ENCODE measurements around the gene RABAC1. TPM values are rescaled to one million over a fixed set of nuclear protein-coding genes. Genes with fewer than 3 reads are reported as not detected.

Gene RABAC1
- total and polyA plus RNA-seq, 9 of the 15 experiments (the other 6 are each of a cell fraction or from before 2014, with no cell fraction given) = 2.4 to 28.1 (median 9.3) TPM

DNA sequence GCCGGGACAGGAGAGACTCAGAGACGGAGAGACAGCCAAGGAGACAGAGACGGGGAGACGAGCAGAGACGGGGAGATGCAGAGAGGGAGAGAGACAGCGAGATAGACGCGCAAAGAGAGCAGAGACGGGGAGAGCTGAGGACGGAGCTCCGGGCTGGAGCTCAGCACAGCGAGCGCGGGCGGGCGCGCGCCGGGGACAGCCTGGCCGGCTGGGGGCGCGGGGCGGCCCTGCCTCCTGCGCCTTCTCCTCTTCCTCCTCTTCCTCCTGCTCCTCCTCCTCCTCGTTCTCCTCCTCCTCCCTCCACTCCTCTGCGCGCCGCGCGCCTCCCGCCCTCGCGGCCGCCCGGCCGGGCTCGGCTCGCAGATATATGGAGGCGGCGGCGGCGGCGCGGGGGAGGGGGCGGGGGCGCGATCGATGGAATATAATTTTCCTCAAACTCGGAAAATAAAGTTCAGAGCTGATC, 30.9 kb downstream of the RABAC1 start, which contains the start of gene ERFL (continued):
- no peak; the same call in 1 of the 2 replicates for TF ChIP-seq ZFX (CRISPR knock-in tag; IDR thresholded peaks at IDR 0.05)
- peak; percentile 41 for TF ChIP-seq RBM25 (IDR thresholded peaks at IDR 0.05; ENCODE audit: low read depth, low read length, severe bottlenecking)
- peak; percentile 98 for TF ChIP-seq ZNF263 (CRISPR knock-in tag; IDR thresholded peaks at IDR 0.05; ENCODE audit: borderline replicate concordance)
- no peak for TF ChIP-seq ZKSCAN1 (IDR thresholded peaks at IDR 0.05; ENCODE audit: low read depth, low read length)
- TF ChIP-seq, protein P1, sequence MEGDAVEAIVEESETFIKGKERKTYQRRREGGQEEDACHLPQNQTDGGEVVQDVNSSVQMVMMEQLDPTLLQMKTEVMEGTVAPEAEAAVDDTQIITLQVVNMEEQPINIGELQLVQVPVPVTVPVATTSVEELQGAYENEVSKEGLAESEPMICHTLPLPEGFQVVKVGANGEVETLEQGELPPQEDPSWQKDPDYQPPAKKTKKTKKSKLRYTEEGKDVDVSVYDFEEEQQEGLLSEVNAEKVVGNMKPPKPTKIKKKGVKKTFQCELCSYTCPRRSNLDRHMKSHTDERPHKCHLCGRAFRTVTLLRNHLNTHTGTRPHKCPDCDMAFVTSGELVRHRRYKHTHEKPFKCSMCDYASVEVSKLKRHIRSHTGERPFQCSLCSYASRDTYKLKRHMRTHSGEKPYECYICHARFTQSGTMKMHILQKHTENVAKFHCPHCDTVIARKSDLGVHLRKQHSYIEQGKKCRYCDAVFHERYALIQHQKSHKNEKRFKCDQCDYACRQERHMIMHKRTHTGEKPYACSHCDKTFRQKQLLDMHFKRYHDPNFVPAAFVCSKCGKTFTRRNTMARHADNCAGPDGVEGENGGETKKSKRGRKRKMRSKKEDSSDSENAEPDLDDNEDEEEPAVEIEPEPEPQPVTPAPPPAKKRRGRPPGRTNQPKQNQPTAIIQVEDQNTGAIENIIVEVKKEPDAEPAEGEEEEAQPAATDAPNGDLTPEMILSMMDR (IDR thresholded peaks at IDR 0.05 in 2 of 3, conservative IDR thresholded peaks at IDR 0.05 in 1 of 3; ENCODE audit: insufficient read depth in 2 of 3, low read depth in 1 of 3, low read length in 3 of 3) = peak in 2 of 3 experiments; percentile 17 to 18; a peak in 1 of 6 replicates
- TF ChIP-seq, protein P2, sequence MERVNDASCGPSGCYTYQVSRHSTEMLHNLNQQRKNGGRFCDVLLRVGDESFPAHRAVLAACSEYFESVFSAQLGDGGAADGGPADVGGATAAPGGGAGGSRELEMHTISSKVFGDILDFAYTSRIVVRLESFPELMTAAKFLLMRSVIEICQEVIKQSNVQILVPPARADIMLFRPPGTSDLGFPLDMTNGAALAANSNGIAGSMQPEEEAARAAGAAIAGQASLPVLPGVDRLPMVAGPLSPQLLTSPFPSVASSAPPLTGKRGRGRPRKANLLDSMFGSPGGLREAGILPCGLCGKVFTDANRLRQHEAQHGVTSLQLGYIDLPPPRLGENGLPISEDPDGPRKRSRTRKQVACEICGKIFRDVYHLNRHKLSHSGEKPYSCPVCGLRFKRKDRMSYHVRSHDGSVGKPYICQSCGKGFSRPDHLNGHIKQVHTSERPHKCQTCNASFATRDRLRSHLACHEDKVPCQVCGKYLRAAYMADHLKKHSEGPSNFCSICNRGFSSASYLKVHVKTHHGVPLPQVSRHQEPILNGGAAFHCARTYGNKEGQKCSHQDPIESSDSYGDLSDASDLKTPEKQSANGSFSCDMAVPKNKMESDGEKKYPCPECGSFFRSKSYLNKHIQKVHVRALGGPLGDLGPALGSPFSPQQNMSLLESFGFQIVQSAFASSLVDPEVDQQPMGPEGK (CRISPR knock-in tag; IDR thresholded peaks at IDR 0.05; ENCODE audit: borderline replicate concordance) = no peak
- no peak for TF ChIP-seq RBBP5 (IDR thresholded peaks at IDR 0.05; ENCODE audit: borderline replicate concordance, insufficient read depth, low read length, poor library complexity, severe bottlenecking)
- TF ChIP-seq NRF1 (conservative IDR thresholded peaks at IDR 0.05 in 1 of 2, IDR thresholded peaks at IDR 0.05 in 1 of 2) = peak in 1 of 2 experiments; percentile 31; a peak in 1 of 4 replicates
- TF ChIP-seq ZNF76 (CRISPR knock-in tag; IDR thresholded peaks at IDR 0.05; ENCODE audit: borderline replicate concordance) = no peak
- TF ChIP-seq SAFB2 (IDR thresholded peaks at IDR 0.05; ENCODE audit: borderline replicate concordance, low read depth, low read length, severe bottlenecking) = no peak
- no peak for TF ChIP-seq TARDBP (IDR thresholded peaks at IDR 0.05)
- peak; percentile 85; the same call in 1 of the 2 replicates for TF ChIP-seq GATAD2B (IDR thresholded peaks at IDR 0.05; ENCODE audit: borderline replicate concordance)
- TF ChIP-seq BRD4 (IDR thresholded peaks at IDR 0.05) = no peak
- TF ChIP-seq ZSCAN32 (CRISPR knock-in tag; IDR thresholded peaks at IDR 0.05) = no peak
- TF ChIP-seq, protein P3, sequence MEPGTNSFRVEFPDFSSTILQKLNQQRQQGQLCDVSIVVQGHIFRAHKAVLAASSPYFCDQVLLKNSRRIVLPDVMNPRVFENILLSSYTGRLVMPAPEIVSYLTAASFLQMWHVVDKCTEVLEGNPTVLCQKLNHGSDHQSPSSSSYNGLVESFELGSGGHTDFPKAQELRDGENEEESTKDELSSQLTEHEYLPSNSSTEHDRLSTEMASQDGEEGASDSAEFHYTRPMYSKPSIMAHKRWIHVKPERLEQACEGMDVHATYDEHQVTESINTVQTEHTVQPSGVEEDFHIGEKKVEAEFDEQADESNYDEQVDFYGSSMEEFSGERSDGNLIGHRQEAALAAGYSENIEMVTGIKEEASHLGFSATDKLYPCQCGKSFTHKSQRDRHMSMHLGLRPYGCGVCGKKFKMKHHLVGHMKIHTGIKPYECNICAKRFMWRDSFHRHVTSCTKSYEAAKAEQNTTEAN (CRISPR knock-in tag; IDR thresholded peaks at IDR 0.05) = no peak
- TF ChIP-seq, protein P4, sequence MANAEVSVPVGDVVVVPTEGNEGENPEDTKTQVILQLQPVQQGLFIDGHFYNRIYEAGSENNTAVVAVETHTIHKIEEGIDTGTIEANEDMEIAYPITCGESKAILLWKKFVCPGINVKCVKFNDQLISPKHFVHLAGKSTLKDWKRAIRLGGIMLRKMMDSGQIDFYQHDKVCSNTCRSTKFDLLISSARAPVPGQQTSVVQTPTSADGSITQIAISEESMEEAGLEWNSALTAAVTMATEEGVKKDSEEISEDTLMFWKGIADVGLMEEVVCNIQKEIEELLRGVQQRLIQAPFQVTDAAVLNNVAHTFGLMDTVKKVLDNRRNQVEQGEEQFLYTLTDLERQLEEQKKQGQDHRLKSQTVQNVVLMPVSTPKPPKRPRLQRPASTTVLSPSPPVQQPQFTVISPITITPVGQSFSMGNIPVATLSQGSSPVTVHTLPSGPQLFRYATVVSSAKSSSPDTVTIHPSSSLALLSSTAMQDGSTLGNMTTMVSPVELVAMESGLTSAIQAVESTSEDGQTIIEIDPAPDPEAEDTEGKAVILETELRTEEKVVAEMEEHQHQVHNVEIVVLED (CRISPR knock-in tag; IDR thresholded peaks at IDR 0.05) = no peak
- TF ChIP-seq, protein P5, sequence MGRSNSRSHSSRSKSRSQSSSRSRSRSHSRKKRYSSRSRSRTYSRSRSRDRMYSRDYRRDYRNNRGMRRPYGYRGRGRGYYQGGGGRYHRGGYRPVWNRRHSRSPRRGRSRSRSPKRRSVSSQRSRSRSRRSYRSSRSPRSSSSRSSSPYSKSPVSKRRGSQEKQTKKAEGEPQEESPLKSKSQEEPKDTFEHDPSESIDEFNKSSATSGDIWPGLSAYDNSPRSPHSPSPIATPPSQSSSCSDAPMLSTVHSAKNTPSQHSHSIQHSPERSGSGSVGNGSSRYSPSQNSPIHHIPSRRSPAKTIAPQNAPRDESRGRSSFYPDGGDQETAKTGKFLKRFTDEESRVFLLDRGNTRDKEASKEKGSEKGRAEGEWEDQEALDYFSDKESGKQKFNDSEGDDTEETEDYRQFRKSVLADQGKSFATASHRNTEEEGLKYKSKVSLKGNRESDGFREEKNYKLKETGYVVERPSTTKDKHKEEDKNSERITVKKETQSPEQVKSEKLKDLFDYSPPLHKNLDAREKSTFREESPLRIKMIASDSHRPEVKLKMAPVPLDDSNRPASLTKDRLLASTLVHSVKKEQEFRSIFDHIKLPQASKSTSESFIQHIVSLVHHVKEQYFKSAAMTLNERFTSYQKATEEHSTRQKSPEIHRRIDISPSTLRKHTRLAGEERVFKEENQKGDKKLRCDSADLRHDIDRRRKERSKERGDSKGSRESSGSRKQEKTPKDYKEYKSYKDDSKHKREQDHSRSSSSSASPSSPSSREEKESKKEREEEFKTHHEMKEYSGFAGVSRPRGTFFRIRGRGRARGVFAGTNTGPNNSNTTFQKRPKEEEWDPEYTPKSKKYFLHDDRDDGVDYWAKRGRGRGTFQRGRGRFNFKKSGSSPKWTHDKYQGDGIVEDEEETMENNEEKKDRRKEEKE (IDR thresholded peaks at IDR 0.05; ENCODE audit: borderline replicate concordance in 1 of 2, control insufficient read depth in 1 of 2, low read depth in 2 of 2, low read length in 1 of 2) = no peak
